Erythroblast (primary cell): ENCODE data around the gene MIB2.

Source experiments
- DNase-seq, 2 experiments: peaks; one replicate each; lab custom pipeline; 2025; lab: John Stamatoyannopoulos, UW
- GATA1 ChIP-seq: IDR thresholded peaks from 2 replicates; pipeline ENCODE4 v1.6.1; 2011; ENCODE audit warnings: low read depth, mild to moderate bottlenecking, control low read depth, low read length, moderate library complexity
- POLR2A ChIP-seq: IDR thresholded peaks from 2 replicates; pipeline ENCODE4 v1.6.1; 2011; ENCODE audit warnings: mild to moderate bottlenecking, low read length

MIB2 gene

DNA sequence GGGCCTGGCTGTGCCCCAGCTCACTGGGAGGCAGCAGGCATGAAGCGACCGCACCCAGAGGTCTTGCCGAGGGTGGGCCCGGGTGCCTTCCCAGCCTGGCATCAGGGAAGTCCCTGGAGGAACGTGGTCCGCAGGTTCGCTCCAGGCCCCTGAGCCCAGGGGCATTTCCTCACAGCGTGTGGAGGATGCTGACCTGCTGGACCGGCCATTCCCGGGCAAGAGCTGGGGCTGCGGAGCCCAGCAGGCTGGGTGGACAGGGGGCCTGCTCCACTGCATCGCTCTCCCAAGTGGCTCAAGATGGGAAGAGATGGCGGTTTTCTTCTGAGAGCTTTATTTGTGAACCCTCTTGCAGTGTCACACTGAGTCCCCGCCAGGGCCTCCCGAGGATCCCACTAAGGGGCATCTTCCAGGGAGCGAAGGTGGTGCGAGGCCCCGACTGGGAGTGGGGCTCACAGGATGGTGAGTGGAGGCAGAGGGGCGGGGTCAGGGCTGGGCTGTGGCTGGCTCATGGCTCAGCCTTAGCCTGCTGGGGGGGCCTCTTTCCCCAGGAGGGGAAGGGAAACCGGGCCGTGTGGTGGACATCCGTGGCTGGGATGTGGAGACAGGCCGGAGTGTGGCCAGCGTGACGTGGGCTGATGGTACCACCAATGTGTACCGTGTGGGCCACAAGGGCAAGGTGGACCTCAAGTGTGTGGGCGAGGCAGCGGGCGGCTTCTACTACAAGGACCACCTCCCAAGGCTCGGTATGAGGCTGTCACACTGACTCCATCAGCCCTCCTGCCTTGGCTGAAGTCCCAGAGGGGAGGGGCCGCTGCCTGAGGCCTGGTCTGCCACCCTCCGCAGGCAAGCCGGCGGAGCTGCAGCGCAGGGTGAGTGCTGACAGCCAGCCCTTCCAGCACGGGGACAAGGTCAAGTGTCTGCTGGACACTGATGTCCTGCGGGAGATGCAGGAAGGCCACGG lies 9.4 kb downstream of the MIB2 start:
- peak in 1 of 2 experiments; percentile 18 for DNase-seq
- no peak for TF ChIP-seq GATA1
- TF ChIP-seq POLR2A: no peak

DNA sequence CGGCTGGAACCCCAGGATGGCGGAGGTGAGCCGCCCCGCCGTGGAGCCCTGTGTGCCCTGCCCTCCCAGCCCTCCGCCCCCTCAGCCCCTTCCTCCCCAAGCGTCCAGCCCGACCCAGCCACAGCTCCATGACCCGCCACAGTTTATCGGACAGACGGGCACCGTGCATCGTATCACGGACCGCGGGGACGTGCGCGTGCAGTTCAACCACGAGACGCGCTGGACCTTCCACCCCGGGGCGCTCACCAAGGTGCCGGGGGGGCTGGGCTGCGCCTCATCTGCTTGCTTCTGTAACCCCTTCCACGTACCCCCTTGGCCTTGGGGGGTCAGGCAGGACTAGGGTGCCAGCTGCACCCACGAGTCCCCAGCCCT lies 10.1 kb downstream of the MIB2 start:
- DNase-seq: no peak
- TF ChIP-seq GATA1 (no peak), POLR2A (no peak)

DNA sequence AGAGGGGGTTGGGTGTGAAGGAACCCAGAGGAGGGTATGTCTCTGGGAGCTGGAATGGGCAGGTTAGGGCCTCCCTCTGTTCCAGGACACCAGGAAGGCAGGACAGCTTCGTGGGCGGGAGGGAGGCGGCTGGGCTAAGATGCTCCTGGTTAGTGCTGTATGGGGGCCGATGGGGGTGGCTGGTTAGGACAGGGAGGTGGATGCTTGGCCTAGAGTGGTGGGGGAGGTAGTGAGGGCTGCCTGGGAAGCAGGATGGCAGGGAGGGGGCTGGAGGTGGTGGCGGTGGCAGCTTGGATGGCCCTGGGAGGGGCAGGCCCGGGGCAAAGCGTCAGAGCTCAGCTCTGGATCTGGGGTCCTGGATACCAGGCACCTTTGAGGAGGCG lies 10.5 kb downstream of the MIB2 start:
- DNase-seq: no peak
- no peak for TF ChIP-seq POLR2A
- no peak for TF ChIP-seq GATA1

DNA sequence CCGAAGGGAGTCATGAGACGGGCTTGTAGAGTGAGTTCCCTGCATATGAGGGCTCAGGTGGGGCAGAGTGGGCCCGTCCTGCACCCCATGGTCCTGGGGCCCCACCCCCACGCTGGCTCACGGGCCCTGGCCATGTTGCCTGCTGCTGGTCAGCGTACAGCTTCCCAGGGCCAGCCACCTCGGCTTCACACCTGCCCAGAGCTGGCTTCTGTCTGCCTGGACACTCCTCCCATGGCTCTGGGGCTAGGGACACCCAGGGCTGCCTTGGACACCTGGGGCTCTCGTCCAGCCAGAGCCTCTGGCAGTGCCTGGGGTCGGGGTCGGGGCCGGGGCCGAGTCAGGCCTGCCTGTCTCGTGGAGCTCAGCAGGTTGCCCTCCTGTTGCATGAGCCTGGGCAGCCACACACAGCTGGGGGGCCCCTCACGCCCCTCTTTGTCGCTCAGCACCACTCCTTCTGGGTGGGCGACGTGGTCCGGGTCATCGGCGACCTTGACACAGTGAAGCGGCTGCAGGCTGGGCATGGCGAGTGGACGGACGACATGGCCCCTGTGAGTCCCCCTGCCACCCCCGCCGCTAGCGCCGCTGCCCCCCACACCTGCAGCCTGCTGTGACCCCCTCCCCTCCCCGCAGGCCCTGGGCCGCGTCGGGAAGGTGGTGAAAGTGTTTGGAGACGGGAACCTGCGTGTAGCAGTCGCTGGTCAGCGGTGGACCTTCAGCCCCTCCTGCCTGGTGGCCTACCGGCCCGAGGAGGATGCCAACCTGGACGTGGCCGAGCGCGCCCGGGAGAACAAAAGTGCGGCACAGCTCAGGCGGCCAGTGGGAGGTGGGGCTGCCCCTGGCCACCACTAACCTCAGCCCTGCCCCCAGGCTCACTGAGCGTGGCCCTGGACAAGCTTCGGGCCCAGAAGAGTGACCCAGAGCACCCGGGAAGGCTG lies 11.2 kb downstream of the MIB2 start:
- no peak for TF ChIP-seq POLR2A
- DNase-seq: no peak

DNA sequence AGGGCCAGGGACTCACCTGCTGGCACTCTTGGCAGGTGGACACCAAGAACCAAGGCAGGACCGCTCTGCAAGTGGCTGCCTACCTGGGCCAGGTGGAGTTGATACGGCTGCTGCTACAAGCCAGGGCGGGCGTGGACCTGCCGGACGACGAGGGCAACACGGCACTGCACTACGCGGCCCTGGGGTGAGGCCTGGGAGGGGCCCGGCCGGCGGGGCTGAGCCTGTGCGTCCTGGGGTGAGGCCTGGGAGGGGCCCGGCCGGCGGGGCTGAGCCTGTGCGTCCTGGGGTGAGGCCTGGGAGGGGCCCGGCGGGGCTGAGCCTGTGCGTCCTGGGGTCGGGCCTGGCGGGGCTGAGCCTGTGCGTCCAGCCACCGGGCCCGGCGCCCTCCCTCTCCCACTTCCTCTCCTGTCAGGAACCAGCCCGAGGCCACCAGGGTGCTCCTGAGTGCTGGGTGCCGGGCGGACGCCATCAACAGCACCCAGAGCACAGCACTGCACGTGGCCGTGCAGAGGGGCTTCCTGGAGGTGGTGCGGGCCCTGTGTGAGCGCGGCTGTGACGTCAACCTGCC lies 12.0 kb downstream of the MIB2 start:
- DNase-seq: no peak
- TF ChIP-seq POLR2A: no peak
- no peak for TF ChIP-seq GATA1

DNA sequence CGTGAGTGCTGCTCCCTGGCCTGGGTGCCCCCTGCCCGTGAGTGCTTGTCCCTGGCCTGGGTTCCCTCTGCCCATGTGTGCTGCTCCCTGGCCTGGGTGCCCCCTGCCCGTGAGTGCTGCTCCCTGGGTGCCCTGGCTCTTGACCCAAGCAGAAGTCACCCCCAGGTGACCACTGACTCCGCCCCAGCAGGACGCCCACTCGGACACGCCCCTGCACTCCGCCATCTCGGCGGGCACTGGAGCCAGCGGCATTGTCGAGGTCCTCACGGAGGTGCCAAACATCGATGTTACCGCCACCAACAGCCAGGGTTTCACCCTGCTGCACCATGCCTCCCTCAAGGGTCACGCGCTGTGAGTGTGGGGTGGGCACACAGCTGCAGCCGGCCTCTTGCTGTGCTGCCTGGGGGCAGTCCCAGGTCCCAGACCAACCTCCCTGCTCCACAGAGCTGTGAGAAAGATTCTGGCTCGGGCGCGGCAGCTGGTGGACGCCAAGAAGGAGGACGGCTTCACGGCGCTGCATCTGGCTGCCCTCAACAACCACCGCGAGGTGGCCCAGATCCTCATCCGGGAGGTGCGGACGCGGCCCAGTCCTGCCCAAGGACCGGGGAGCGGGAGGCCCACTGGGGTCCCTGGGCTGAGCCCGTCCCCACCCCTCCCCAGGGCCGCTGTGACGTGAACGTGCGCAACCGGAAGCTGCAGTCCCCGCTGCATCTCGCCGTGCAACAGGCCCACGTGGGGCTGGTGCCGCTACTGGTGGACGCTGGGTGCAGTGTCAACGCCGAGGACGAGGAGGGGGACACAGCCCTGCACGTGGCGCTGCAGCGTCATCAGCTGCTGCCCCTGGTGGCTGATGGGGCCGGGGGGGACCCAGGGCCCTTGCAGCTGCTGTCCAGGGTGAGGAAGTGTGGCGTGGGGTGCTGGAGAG lies 12.8 kb downstream of the MIB2 start:
- no peak for TF ChIP-seq POLR2A
- no peak for TF ChIP-seq GATA1
- no peak for DNase-seq

DNA sequence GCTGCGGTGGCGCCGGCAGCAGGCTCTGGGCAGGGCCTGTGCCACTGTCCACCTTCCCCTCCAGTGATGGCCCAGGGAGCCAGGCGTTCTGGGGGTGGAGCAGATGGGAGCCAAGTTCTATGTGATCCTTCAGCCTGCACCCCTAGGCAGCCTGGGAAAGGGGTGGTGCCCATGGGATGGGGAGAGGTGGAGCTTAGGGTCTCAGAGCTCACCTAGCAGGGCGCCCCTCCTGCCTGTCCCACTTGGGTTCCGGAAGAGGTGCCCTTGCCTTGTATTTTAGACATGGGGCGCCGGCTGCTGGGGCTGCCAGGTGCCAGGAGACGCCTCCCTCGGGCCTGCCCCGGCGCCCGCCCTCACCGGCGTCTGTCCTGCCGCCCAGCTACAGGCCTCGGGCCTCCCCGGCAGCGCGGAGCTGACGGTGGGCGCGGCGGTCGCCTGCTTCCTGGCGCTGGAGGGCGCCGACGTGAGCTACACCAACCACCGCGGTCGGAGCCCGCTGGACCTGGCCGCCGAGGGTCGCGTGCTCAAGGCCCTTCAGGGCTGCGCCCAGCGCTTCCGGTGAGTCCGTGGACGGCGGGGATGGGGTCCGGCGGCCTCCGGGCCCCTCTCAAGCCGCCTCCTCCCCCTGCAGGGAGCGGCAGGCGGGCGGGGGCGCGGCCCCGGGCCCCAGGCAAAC lies 13.6 kb downstream of the MIB2 start:
- no peak for DNase-seq
- TF ChIP-seq GATA1 (no peak), POLR2A (no peak)

DNA sequence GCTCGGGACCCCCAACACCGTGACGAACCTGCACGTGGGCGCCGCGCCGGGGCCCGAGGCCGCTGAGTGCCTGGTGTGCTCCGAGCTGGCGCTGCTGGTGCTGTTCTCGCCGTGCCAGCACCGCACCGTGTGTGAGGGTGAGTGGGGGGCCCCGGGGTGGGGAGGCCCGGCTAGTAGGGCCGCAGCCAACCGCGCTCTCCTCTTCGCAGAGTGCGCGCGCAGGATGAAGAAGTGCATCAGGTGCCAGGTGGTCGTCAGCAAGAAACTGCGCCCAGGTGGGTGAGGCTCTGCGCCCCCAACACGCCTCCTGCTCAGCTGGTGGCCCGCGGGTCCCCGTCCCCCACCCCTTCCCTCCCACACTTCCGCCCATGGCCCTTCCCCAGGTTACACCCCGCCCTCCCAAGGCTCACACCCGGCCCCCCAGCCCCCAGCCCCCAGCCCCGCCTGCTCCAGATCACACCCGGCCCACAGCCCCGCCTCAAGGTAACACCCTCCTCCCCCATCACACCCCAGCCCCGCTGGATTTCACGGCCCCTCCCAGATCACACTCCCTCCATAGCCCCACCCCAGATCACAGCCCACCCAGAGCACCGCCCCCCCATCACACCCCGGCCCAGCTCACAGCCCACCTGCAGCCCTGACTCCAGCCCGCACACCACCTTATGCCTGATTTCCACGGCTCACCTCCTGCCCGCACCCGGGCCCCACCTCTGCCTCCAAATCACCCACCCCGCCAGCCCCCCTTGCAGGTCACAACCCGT lies 14.3 kb downstream of the MIB2 start:
- TF ChIP-seq POLR2A (no peak), GATA1 (no peak)
- no peak for DNase-seq

DNA sequence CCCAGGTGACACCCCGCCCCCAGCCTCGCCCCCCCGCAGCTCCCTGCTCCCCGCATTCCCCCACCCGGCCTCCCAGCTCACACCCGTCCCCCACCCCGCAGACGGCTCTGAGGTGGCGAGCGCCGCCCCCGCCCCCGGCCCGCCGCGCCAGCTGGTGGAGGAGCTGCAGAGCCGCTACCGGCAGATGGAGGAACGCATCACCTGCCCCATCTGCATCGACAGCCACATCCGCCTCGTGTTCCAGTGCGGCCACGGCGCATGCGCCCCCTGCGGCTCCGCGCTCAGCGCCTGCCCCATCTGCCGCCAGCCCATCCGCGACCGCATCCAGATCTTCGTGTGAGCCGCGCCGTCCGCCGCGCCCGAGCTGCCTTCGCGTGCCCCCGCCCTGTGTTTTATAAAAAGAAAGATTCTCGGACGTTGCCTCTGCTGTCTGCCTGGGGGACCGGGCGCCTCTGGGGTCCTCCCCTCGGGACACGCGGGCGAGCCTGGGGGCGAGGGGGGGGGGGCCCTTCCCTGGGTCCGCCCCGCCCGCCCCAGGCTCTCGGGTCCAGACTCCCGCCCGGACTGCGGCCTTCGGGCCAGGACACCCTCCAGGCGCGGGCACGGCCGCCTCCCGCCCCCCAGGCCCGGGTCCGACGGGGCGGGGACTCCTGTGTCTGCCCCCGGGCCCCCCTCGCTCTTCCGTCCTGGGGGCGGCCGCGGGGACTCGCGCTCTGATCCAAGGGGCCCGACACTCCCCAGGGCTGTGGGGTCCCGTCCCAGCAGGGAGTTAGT lies 15.1 kb downstream of the MIB2 start:
- no peak for TF ChIP-seq GATA1
- DNase-seq: peak; percentile 83 to 86

DNA sequence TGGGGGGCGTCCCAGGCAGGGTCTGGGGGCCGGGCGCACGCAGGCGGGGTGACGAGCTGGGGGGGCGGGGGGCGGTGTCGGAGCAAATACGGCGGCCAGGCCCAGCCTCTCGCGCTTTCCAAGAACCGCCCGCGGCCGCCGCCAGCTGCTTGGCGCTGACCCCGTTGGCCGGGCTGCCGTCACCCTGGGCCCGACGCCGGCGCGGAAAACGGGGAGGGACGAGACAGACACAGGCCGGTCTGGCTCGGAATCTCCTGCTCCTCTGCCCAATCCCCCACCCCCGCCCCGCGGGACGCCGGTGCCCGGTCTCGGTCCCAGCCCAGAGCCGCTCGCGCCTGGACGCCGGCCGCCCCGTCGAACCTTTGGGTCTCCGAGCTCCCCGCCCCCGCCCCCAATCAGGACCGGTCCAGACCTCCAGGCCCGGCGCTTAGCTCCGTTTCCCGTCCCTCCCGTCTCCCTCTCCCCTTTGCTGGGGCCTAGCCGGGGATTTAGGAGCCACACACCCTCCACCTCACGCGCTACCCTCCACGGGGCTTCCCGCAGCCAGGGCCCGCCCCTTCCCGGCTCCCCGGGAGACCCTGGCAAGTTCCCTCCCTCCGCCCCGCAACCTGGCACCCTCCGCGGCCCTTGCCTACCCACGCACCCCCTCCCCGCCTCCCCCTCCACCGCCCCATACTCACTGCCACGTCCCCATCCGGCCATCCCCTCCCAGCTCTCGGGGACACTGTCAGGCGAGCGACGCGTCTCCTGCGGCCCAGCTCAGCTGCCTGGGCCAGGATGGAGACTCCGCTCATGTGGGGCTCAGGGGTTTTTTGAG lies 15.9 kb downstream of the MIB2 start:
- DNase-seq: no peak
- no peak for TF ChIP-seq POLR2A
- TF ChIP-seq GATA1: no peak
